Uterus (tissue), 4 donors: ENCODE measurements around the gene ZSWIM6. TPM values are rescaled to one million over a fixed set of nuclear protein-coding genes. Genes with fewer than 3 reads are reported as not detected.

ENCODE experiments used
- DNase-seq, 2 donors: peaks; one replicate each; pipeline ENCODE4 v3.0.0-alpha.2; 2019 to 2020
- H3K27ac ChIP-seq, 2 donors: fragments of 200-600 bp; sonication (generic); 1 replicate in 1 of 2; 2 replicates in 1 of 2; pipeline ENCODE4 v1.5.1; 2016 to 2018
- H3K27me3 ChIP-seq, 2 donors: fragments of 200-600 bp; sonication (generic); one replicate each; pipeline ENCODE4 v1.5.1; 2018 to 2019; ENCODE audit warnings: control low read depth in 1 of 2
- H3K36me3 ChIP-seq, 2 donors: fragments of 200-600 bp; sonication (generic); one replicate each; pipeline ENCODE4 v1.5.1; 2019; ENCODE audit warnings: control low read depth in 1 of 2
- H3K4me1 ChIP-seq, 2 donors: fragments of 200-600 bp; sonication (generic); one replicate each; pipeline ENCODE4 v1.5.1; 2018 to 2019; ENCODE audit warnings: control low read depth in 1 of 2
- H3K4me3 ChIP-seq, 2 donors: fragments of 200-600 bp; sonication (generic); 1 replicate in 1 of 2; 2 replicates in 1 of 2; pipeline ENCODE4 v1.5.1; 2018 to 2019; ENCODE audit warnings: mild to moderate bottlenecking in 1 of 2
- H3K9me3 ChIP-seq, 2 donors: fragments of 200-600 bp; sonication (generic); one replicate each; pipeline ENCODE4 v1.5.1; 2019; ENCODE audit warnings: control low read depth in 1 of 2
- POLR2A ChIP-seq, 2 donors: fragments of 450-650 bp; IDR thresholded peaks; one replicate each; pipeline ENCODE4 v1.6.1; 2016; ENCODE audit warnings: antibody characterized with exemption in 2 of 2, mild to moderate bottlenecking in 1 of 2, moderate library complexity in 1 of 2
- intact Hi-C: fragments of 100-400 bp; cut with DNase I; formaldehyde crosslinking; loops from one replicate; pipeline ENCODE4 v1.15.1; 2023; ENCODE audit warnings: low total_unique reads
- total RNA-seq, 4 donors: library from RNA; depleted of rRNA in 3 of 4; stranded (reverse); fragments of >200 nt in 3 of 4; gene quantifications; one replicate each; pipeline versions ENCODE4 v1.1.0 to v1.2.4, GENCODE V29; 2014 to 2023
- TF ChIP-seq, protein P1 (sequence below), 4 experiments: fragments of 200-600 bp in 2 of 4; fragments of 450-650 bp in 2 of 4; sonication (generic) in 2 of 4; IDR thresholded peaks; one replicate each; pipeline ENCODE4 v1.5.1; 2016 to 2019; ENCODE audit warnings: antibody characterized with exemption in 4 of 4, mild to moderate bottlenecking in 2 of 4, moderate library complexity in 1 of 4
- donor health status: DM: yes; HTN: yes; CAD: no.

The ZSWIM6 gene
- total RNA-seq, 4 donors from 2014 or later: 4.1 to 14.8 (median 11.1) TPM

DNA sequence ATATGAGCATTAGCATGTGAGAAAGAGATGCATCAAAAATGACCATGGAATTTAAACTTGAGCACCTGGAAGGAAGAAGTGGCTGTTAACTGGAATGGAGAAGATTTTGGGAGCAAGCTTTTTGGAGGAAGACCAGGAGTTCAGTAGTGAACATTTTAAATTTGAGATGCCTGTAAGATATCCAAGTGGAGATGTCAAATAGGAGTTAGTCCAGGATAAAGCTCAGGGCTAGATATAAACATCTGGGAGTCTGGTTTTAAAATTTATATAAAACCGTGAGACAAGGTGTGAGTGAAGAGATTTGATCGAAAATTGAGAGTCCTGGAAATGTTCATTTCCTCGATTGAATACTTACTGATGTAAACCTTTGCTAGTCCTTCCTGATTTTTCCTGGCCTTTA, 217.5 kb downstream of the ZSWIM6 start:
- Histone ChIP-seq H3K27me3 (no peaks in the 10 kb centered on the region), H3K27ac (no peak overlapping the region), H3K36me3 (no peaks in the 10 kb centered on the region), H3K4me3 (no peak overlapping the region), H3K4me1 (no peaks in the 10 kb centered on the region), H3K9me3 (no peaks in the 10 kb centered on the region)
- TF ChIP-seq, protein P1, sequence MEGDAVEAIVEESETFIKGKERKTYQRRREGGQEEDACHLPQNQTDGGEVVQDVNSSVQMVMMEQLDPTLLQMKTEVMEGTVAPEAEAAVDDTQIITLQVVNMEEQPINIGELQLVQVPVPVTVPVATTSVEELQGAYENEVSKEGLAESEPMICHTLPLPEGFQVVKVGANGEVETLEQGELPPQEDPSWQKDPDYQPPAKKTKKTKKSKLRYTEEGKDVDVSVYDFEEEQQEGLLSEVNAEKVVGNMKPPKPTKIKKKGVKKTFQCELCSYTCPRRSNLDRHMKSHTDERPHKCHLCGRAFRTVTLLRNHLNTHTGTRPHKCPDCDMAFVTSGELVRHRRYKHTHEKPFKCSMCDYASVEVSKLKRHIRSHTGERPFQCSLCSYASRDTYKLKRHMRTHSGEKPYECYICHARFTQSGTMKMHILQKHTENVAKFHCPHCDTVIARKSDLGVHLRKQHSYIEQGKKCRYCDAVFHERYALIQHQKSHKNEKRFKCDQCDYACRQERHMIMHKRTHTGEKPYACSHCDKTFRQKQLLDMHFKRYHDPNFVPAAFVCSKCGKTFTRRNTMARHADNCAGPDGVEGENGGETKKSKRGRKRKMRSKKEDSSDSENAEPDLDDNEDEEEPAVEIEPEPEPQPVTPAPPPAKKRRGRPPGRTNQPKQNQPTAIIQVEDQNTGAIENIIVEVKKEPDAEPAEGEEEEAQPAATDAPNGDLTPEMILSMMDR (IDR thresholded peaks at IDR 0.05): no peak
- no peak for TF ChIP-seq POLR2A (IDR thresholded peaks at IDR 0.05)
- intact Hi-C loops: no loop called here
- DNase-seq: no peak

DNA sequence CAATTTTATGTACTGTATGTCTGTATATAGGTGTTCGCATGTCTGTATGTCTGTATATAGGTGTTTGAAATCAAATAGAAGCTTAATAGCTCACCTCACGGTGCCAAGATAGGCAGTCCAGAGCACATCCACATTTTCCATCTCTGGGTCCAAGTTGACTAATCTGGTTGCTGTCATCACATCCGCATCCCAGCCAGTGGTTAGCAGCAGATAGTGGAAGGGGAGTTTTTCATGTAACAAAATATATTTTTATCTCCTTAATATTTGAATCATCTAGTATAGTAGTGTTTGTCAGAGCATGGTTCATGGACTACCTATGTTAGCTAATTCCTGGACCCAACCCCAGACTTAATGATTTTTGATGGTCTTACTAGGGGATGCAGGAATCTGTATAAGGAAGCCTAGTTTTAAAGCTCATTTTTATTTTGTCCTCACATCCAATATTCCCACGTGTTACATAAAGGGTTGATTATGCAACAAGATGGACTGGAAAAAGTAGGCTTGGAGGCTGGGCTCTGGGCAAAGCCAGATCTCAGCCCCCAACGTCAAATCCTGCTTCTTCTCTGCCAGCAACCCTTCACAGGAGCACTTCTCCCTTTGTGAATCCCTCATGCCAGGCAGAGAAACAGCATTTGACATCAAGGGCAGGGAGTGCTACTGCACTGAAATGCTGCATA, 219.7 kb downstream of the ZSWIM6 start:
- Histone ChIP-seq H3K36me3 (no peaks in the 10 kb centered on the region), H3K4me1 (no peaks in the 10 kb centered on the region), H3K9me3 (no peaks in the 10 kb centered on the region), H3K27ac (no peak overlapping the region), H3K27me3 (no peaks in the 10 kb centered on the region), H3K4me3 (no peak overlapping the region)
- TF ChIP-seq, protein P1 (IDR thresholded peaks at IDR 0.05): no peak
- no peak for TF ChIP-seq POLR2A (IDR thresholded peaks at IDR 0.05)
- DNase-seq: no peak
- intact Hi-C loops: no loop called here

DNA sequence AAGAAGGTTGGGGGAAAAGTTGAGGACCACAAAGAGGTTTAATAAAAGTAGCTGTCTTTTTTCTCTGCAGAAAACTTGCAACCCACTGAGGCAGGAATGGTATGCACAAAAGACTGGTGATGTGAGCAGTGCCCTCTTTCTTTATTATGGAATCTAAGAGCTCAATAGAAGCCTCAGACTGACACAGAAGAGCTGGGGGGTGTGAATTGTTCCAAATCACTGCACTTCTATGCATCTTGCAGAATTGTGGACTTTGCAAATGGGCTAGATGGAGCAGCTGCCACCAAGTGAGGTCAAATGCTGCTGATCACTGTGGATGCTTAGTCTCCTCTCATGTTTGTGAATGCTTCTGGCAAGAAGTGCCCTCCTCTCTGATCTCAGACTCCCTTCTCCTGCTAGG, 227.1 kb downstream of the ZSWIM6 start:
- no peaks in the 10 kb centered on the region for H3K36me3 ChIP-seq
- no peaks in the 10 kb centered on the region for H3K4me1 ChIP-seq
- H3K27me3 ChIP-seq: no peaks in the 10 kb centered on the region
- DNase-seq: no peak
- TF ChIP-seq, protein P1 (IDR thresholded peaks at IDR 0.05): no peak
- no peak for TF ChIP-seq POLR2A (IDR thresholded peaks at IDR 0.05)
- intact Hi-C loops: no loop called here
- H3K4me3 ChIP-seq: no peak overlapping the region
- no peak overlapping the region for H3K27ac ChIP-seq
- H3K9me3 ChIP-seq: no peaks in the 10 kb centered on the region

DNA sequence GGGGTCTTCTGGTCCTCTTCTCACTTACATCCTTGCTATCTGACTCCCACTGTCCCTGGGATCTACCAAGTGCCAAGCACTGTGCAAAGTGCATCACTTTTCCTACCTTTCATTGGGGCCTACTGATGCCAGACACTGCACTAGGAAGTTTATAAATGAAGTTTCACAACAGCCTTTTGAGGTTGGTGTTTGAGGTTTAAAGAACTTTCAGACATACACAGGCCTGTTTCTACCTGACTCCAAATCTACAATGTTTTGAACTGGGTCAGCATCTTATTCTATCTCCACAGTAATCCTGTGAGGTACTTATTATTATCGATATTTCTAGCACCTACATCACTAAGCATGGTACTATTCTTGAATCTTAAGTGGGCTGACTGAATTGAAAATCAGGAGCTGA, 227.7 kb downstream of the ZSWIM6 start:
- H3K27ac ChIP-seq: no peak overlapping the region
- no peaks in the 10 kb centered on the region for H3K36me3 ChIP-seq
- no peaks in the 10 kb centered on the region for H3K9me3 ChIP-seq
- DNase-seq: no peak
- intact Hi-C loops: no loop called here
- H3K27me3 ChIP-seq: no peaks in the 10 kb centered on the region
- H3K4me3 ChIP-seq: no peak overlapping the region
- H3K4me1 ChIP-seq: no peaks in the 10 kb centered on the region
- TF ChIP-seq, protein P1 (IDR thresholded peaks at IDR 0.05): no peak
- no peak for TF ChIP-seq POLR2A (IDR thresholded peaks at IDR 0.05)

DNA sequence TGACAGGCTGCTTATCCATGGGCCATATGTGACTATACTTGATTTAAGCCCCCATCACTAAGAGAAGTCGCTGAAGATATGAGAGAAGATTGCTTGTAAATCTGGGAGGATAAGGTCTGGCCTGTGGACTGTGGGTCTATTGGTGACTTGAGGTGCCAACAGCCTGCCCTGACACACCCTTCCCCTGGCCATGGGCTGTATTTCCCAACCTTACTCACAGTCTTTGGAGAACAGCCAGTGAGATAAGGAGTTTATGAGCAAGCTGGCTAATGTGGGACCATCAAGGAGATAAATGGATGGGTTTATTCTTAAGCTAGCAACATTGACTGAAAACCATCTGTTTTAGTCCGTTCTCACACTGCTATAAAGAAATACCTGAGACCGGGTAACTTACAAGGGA, 231.3 kb downstream of the ZSWIM6 start:
- no peaks in the 10 kb centered on the region for H3K27me3 ChIP-seq
- H3K4me1 ChIP-seq: no peaks in the 10 kb centered on the region
- intact Hi-C loops: no loop called here
- no peak overlapping the region for H3K4me3 ChIP-seq
- H3K27ac ChIP-seq: no peak overlapping the region
- no peaks in the 10 kb centered on the region for H3K9me3 ChIP-seq
- TF ChIP-seq, protein P1 (IDR thresholded peaks at IDR 0.05): no peak
- TF ChIP-seq POLR2A (IDR thresholded peaks at IDR 0.05): no peak
- H3K36me3 ChIP-seq: no peaks in the 10 kb centered on the region
- no peak for DNase-seq
